IPS DF 4.7 (cell line): ENCODE results near the gene DOCK2.
"Not testable (repeated sequence)": the region's sequence is repeated elsewhere in the genome, so short reads cannot be mapped to it uniquely, and the experiment has no call there.

Experiments
- DNase-seq: peaks from one replicate; pipeline ENCODE4 v3.0.0-alpha.2; 2013; ENCODE audit warnings: low spot score; ENCODE audit errors: extremely low read depth

Gene DOCK2

GRCh38 chr5:169637549-169638121 lies 560 bp downstream of the DOCK2 start:
- no peak for DNase-seq

- DNase-seq: no peak
Observed at GRCh38 chr5:169641253-169641652, 4.2 kb downstream of the DOCK2 start.

DNA sequence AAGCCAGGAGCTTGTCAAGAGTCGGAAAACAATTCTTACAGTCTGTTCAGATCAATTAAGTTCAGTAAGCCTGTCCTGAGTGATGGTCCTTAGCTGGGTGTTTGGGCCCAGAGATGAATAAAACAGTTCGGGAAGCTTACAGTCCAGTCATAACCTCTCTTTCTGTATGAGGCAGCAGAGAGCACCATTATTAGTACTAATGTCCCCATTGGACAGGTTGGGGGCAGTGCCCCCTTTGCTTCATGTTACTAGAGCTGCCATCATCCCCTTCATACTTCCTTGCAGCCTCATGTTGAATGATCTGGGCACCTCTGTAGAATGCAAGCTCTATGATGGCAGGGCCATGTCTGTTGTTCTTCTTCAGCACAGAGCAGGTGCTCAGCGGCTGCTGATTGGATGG lies 9.8 kb downstream of the DOCK2 start:
- DNase-seq: no peak

- DNase-seq: no peak
Observed at GRCh38 chr5:169647566-169647965, 10.5 kb downstream of the DOCK2 start.

GRCh38 chr5:169648725-169649310 lies 11.7 kb downstream of the DOCK2 start:
- no peak for DNase-seq

DNA sequence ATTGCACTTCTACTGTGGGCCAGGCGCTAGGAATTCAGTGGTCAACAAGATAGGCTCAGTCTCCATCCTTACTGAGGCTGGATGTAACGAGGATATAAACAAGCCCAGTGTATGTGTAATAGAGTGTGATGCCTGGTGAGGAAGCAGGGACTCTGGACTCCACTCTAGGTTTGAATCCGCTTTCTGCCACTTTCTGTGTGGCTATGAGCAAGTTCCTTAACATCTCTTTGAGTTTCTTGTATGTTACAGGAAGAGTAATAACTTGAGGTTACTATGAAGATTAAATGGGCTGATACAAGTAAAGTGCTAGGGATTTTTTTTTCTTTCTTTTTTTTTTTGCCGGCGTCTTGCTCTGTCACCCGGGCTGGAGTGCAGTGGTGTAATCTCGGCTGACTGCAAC lies 12.4 kb downstream of the DOCK2 start:
- DNase-seq: no peak

- DNase-seq: no peak
Observed at GRCh38 chr5:169650701-169651331, 13.7 kb downstream of the DOCK2 start.

DNA sequence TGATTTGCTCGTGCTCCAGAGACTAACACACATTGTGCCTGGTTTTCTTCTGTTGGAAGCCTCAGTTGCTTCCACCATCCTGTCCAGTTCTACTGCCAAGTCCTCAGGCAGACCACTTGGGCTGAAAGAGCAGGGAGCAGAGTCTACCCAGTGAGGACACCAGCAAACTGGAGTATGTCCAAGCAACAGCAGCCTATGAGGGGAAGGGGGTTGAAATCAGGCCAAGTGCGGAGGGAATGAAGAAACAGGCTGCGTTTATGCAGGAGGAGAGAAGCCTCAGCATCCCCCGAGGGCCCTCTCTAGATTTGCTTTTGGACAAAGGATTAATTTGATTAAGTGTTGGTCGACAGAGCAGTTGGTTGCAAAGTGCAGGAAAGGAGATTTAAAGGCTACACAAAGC lies 14.5 kb downstream of the DOCK2 start:
- DNase-seq: no peak

DNA sequence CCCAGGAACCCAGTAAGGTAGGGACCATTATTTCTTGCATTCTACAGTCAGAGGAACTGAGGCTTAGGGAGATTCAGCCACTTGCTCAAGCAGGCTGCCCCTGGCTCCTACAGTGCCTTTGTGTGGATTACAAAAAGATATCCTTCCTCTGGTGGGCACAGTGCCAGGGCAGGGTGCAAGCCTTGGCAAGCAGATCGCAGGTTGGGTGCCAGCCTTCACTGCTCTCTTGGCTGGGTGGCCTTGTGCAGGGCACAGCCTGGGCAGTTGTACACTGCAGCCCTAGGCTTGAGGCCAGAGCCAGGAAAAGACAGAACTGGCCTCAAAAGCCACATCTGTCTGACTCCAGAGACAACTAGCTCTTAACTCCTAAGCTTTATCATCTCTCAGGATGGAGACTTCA lies 15.0 kb downstream of the DOCK2 start:
- DNase-seq: no peak

DNA sequence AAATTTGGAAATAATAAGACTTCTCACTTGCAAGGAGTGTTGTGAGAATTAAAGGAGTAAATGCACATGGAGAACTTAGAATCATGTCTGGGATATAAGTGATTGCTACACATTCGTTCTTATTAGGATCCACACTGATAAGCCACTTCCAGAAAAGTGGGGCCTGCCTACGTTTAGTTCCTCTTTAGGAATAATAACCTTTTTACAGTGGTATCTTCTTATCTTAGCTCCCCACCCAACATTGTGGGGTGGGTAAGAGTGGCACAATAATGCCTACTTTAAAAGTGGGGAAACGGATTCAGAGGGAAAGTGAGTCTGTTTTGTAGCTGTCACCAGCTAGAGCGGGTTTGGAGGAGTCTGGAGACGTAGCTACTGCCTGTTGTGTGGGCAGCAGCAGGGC lies 16.0 kb downstream of the DOCK2 start:
- DNase-seq: no peak

- no peak for DNase-seq
Observed at GRCh38 chr5:169655353-169655752, 18.3 kb downstream of the DOCK2 start.

GRCh38 chr5:169656125-169656901 lies 19.2 kb downstream of the DOCK2 start:
- DNase-seq: no peak

- no peak for DNase-seq
Observed at GRCh38 chr5:169657127-169657526, 20.1 kb downstream of the DOCK2 start.

- DNase-seq: not testable (repeated sequence)
Observed at GRCh38 chr5:169662451-169662850, 25.4 kb downstream of the DOCK2 start.

DNA sequence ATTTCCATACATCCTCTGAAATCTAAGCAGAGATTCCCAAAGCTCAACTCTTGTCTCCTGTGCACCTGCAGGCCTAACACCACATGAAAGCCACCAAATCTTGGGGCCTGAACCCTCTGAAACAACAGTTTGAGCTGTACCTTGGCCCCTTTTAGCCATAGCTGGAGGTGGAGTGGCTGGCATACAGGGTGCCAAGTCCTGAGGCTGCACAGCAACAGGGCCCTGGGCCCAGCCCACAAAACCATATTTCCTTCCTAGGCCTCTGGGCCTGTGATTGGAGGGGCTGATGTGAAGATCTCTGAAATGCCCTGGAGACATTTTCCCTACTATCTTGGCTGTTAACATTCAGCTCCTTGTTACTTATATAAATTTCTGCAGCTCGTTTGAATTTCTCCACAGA lies 26.5 kb downstream of the DOCK2 start:
- no peak for DNase-seq

- DNase-seq: no peak
Observed at GRCh38 chr5:169666365-169666764, 29.3 kb downstream of the DOCK2 start.

GRCh38 chr5:169667896-169668674 lies 31.0 kb downstream of the DOCK2 start:
- no peak for DNase-seq

GRCh38 chr5:169668732-169669131 lies 31.7 kb downstream of the DOCK2 start:
- no peak for DNase-seq

GRCh38 chr5:169670769-169671525 lies 33.9 kb downstream of the DOCK2 start:
- no peak for DNase-seq

DNA sequence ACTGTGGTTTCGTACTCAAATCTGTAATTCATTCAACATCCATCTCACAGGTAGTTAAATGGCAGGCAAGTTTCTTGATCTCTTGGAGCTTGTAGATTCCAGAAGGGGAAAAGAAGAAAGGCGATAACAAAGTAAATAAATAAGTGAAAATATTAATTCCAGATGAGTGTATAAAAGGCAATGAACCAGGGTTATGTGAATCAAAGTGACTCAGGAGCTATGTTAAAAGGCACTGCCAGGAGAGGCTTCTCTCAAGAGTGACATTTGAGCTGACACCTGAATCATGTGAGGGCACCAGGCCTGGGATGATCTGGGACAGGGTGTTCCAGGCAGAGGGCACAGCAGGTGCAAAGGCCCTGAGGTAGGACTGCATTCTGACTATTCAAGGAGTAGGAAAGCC lies 45.0 kb downstream of the DOCK2 start:
- no peak for DNase-seq

DNA sequence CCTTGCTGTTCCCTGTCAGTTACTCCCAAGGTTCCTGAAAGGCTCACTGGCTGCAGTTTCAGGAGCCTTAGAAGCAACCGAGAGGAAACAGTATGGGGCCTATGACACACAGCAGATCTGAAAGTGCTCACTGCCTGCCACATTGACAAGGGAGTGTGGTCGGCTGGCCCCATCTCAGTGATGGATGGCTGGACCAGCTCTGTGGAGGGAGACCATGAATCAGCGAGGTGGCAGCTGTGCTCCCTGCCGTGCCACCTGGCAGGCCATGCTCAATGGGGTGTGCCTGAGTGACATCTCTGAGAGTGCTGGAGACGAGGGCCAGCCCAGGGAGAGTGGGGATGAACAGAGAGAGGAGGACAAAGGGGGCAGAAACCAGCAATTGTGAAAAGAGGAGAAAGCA lies 49.1 kb downstream of the DOCK2 start:
- no peak for DNase-seq
